Measurements from ENCODE around the gene PER1. TPM values are rescaled to one million over a fixed set of nuclear protein-coding genes. Genes with fewer than 3 reads are reported as not detected.

Gene PER1
- total and polyA plus RNA-seq, 9 of the 15 experiments (the other 6 are each of a cell fraction or from before 2014, with no cell fraction given), result 0.13 to 26.0 (median 3.4) TPM

- TF ChIP-seq ZNF347 (CRISPR knock-in tag; IDR thresholded peaks at IDR 0.05; ENCODE audit: low read depth) (no peak), KLF6 (CRISPR knock-in tag; IDR thresholded peaks at IDR 0.05; ENCODE audit: borderline replicate concordance) (no peak), ATF1 (CRISPR knock-in tag; IDR thresholded peaks at IDR 0.05) (no peak), ATF1 (tag; IDR thresholded peaks at IDR 0.05) (peak; percentile 40; the same call in 1 of the 2 replicates), PRDM10 (IDR thresholded peaks at IDR 0.05; ENCODE audit: partially characterized antibody) (peak; percentile 61), CTCFL (IDR thresholded peaks at IDR 0.05; ENCODE audit: borderline replicate concordance, insufficient read depth, low read depth, low read length, poor library complexity, severe bottlenecking) (peak; percentile 28), CBFB (CRISPR knock-in tag; IDR thresholded peaks at IDR 0.05) (0 out of 2 replicates have a peak, but pooled peaks have one; percentile 30), ETV1 (tag; conservative IDR thresholded peaks at IDR 0.05; ENCODE audit: low read depth) (peak; percentile 79), ZBTB40 (IDR thresholded peaks at IDR 0.05) (peak; percentile 85), ZBTB40 (CRISPR knock-in tag; IDR thresholded peaks at IDR 0.05) (no peak), SIN3B (IDR thresholded peaks at IDR 0.05; ENCODE audit: low read depth) (no peak), ZNF12 (CRISPR knock-in tag; IDR thresholded peaks at IDR 0.05) (no peak)
Measured at GRCh38 chr17:8120520-8121406, 31.4 kb downstream of the PER1 start (continued).

Data from K562 (cell line).